WI38 (cell line): ENCODE data around the gene RFXAP.

Experiments
- H3K4me3 ChIP-seq: 2 replicates; pipeline ENCODE4 v1.5.1; 2011; ENCODE audit warnings: low read depth, mild to moderate bottlenecking, control low read depth, low read length
- CTCF ChIP-seq: IDR thresholded peaks from 2 replicates; pipeline ENCODE4 v1.5.1; 2012; ENCODE audit warnings: low read depth, mild to moderate bottlenecking, control low read depth, low read length

RFXAP gene

GRCh38 chr13:36795463-36795862 is 23.6 kb upstream of the RFXAP start:
- no peak overlapping the region for H3K4me3 ChIP-seq
- no peak for TF ChIP-seq CTCF

GRCh38 chr13:36796052-36796451 is 23.0 kb upstream of the RFXAP start:
- no peak for TF ChIP-seq CTCF
- H3K4me3 ChIP-seq: no peak overlapping the region

GRCh38 chr13:36801035-36801434 is 18.0 kb upstream of the RFXAP start:
- no peak for TF ChIP-seq CTCF
- no peak overlapping the region for H3K4me3 ChIP-seq

GRCh38 chr13:36804588-36804987 is 14.4 kb upstream of the RFXAP start:
- no peak overlapping the region for H3K4me3 ChIP-seq
- TF ChIP-seq CTCF: no peak

- TF ChIP-seq CTCF: no peak
- H3K4me3 ChIP-seq: no peak overlapping the region
Measured at GRCh38 chr13:36806102-36806501, 12.9 kb upstream of the RFXAP start.

GRCh38 chr13:36807616-36808015 is 11.4 kb upstream of the RFXAP start:
- no peak overlapping the region for H3K4me3 ChIP-seq
- no peak for TF ChIP-seq CTCF

- no peak overlapping the region for H3K4me3 ChIP-seq
- TF ChIP-seq CTCF: no peak
Measured at GRCh38 chr13:36813225-36813624, 5.8 kb upstream of the RFXAP start.

- H3K4me3 ChIP-seq: no peak overlapping the region
- no peak for TF ChIP-seq CTCF
Measured at GRCh38 chr13:36814465-36814864, 4.6 kb upstream of the RFXAP start.
